GM18520 (cell line): Measurements from ENCODE around the gene SH3GL2.

Experiments
- ATAC-seq: cut with Tn5 transposase; IDR thresholded peaks from one replicate; pipeline ENCODE4 v1.9.1; 2021; ENCODE audit not compliant: unreplicated experiment

The SH3GL2 gene

DNA sequence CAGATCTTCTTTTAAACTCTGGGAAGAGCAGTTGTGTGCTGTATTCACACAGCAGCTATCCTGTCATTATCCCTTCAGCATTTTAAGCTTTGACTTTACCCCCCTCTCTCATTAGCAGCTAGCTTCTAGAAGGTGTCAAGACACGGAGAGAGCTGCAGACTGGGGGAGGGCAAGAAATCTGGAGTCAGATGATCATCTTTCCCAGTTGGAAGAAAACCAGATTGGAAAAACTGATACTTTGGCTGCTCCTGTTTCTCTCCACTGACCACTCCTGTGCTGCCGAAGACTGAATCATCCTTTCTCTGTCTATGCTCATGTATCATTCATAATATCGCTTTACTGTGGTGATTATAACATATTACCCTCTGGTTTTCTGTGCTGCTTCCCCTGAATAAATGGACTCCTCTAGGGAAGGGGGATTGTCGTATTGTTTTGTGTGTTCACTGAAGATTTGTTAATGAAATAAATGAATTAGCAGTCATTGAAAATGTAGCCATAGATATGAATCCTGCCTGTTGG, 75.1 kb downstream of the SH3GL2 start:
- no peak for ATAC-seq

DNA sequence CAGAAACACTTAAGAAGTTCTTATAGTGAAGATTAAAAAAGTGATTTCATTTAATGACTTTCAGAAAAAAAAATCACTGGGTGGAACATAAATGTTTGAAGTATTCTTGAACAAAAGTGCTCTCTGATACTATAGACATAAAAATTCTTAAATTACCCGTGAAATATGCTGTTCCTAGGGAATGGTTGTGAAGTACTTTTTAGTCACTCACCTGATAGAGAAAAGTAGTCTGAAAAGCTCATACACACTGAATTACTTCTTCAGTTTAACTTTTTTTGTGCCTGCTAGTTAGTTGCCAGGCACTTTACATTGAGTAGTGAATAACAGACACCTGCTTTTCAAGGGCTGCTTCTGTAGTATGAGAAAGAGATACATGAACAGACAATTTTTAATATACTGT, 78.0 kb downstream of the SH3GL2 start:
- no peak for ATAC-seq

DNA sequence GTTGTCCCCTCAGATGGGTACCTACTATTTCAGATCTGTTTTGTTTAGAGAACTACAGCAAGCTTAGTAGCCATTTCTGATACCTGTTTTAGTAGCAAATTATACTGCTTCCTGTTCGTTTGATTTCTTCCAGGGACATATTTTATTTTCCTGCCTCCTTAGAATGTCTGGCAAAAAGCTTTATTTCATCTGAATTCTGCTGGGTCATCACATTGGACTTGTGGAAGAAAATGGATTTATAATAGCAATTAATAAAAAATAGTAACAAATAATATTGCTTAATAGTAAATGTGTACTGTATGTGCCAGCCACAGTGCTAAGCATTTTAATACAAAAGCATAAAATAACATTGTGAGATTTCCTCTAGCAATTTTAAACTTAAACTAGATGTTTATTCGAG, 79.4 kb downstream of the SH3GL2 start:
- no peak for ATAC-seq

DNA sequence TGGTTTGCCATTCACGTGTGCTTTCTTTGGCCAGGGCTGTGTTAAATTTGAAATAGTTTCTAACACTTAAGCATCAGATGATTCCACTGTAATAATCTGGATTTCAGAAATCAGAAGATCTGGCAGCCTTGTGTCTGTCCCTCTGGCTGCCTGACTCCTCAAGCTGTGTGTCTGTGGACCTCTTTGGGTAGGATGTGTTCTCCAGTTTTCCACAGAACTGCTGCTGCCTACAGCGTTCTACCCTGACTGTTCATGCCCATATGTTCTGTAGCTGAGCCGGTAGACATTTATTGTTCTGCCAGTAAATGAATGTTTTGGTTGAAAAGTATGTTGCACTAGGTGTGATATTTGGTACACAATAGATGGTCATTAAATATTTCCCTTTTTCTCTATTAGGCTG, 81.3 kb downstream of the SH3GL2 start:
- ATAC-seq: no peak

DNA sequence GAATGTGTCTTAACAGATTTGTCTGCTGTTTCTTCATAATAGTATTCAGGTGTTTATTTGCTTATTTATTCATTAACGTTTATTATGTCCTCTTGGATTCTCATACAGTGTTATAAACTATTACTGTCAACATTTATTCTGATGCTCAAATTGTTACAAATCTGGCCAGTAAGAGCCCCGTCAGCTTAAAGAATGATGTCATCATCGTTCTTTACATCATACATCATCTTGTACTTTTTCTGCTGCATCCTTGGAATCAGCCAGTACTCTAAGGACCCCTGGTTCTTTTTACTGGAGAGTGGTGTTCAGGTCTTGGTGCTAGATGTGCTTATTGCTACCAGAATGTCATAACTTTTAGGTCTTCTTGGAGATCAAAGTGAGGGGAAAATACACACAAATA, 86.6 kb downstream of the SH3GL2 start:
- ATAC-seq: no peak

DNA sequence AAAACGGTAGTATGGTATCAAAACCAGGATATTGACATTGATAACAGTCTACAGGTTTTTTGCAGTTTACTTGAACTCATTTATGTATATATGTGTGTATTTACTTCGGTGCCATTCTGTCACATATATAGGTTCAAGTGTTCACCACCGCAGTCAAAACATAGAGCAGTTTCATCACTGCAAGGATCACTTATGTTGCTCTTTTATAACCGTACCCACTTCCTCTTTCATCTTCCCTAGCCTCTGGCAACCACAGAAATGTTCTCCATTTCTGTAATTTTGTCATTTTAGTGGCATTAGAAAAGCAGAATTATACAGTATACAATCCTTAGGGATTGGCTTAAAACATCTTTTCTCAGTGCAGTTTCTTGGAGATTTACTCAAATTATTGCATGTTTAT, 90.3 kb downstream of the SH3GL2 start:
- no peak for ATAC-seq

DNA sequence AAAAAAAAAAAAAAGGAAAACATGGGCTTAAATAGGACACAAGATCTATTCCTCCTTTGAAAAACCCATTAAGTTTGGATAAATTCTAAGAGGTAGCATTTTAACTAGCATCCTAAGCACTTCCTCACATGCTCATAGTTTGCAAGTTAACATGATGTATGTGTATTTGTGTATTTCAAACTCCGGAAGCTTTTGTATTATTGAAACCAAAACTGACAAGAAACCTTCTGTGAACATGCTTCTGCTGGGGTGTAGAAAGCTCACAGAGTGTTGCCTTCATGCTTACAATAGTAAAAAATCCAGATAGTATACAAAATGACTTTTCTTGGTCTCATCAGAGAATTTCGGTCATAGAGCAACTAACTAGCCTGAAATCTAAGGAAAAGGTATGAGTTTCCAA, 103.8 kb downstream of the SH3GL2 start:
- ATAC-seq: no peak

DNA sequence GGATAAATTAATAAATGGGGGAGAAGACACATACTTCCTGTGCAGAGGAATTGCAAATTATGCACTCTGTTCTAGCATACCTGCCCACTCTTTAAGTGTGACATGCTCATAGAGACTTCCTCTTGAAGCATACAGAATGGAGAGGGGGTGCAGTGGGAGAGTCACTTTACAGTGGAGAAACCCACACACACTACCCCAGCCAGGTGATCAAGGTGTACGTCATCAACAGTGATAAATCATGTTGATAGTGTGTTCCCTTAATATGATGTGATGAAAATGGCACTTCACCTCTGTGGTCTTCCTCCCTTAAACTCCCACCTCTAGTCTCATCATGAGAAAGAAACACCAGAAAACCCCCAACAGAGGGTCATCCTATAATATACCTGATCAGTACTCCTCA, 110.0 kb downstream of the SH3GL2 start:
- ATAC-seq: no peak

DNA sequence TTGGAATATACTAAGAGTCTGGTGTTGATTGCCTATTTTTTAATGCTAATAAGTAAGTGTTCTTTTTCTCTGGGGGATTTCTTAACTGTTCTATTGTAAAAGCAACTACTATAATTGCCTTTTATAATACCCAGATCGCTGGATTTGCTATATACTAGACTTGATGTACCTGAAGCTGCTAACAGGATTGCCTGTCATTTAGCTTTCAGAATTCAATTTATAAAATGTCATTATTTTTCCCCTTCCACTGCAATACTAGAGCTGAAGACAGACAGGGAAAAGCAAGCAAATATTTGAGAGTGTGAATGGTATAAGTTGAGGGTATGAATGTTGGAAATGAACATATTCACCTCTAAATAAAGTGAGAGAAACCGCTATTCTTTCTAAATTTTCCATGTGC, 115.5 kb downstream of the SH3GL2 start:
- ATAC-seq: no peak

DNA sequence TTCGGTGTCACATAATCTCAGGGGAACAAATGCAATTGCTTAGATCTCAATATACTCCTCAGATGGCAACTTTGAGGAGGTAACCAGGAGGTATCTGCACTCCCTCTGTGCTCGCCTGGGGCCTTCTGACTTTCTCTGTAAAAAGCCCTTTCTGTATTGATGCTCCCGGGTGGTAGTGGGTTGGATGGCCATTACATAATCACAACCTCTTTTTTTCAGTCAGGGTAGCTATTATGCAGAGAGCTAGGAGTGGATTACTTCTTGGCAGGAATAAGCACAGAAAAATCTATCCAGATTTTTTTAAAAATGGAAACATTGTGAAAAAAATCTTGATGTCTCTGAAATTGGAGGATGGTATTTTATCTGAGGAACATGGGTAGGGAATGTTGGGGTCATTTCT, 116.6 kb downstream of the SH3GL2 start:
- no peak for ATAC-seq

DNA sequence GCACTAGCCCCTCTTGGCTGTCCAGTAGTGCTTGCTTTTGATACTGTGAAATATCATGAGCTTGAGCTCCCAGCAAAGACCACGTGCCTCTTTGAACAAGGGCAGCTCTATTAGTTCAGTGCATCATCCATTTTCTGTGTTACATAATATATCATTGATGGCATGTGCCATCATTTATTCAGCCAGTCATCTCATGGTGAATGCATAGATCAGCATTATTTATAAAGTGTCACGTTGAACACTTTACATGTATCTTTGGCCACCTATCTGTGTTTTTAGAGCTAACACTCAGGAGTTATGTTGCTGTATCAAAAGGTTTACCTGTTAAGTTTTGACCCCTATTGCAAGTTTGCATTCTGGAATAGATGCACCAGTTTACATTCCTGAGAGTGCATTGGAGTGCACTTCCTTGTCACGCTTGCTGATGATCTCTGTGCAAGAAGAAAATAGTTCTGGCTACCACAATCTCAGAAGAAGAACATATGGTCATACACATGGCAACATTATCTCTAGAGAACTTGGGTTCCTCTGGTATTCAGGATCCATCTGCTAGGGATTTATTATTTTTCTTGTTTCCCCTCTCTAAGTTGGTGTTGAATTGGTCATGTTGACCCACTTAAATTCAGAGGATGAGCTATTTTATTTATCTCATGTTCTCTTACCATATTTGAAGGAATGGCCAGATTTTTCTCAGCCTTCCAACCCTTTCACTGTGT, 120.9 kb downstream of the SH3GL2 start:
- ATAC-seq: no peak

DNA sequence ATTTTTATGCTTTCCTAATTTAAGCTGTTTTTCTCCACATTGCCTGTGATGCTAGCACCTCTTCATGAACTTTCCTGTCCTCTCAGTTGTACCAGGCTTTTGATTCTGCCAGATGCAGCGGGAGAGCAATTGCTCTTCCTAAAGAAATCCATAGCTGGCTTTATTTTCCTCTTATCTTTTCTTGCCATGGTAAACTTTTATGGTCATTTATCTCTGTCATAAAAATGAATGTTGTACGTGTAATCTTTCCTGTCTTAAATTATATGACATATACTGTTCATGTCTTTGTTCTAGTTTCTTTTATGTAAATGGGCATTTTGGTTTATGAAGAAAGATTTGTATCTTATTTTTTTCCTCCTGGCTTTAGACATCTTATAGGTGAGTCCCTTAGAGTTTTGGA, 127.5 kb downstream of the SH3GL2 start:
- ATAC-seq: no peak

DNA sequence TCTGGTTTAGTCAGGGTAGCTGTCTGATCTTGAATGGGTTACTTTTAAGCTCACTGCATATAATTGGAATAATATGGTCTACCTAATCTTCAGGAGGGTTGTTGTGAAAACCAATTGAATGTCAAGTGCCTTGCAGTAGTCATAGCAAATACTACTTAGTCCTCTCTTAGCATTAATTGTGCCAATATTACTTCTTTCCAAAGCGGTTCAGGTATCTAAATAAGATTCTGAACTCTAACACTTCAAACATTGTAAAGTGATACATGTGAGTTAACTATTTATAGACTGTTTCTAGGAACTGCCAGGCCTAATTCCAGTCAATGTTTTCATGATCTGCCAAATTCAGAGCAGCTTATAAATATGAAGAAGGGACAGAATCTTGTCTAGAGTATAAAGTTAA, 140.2 kb downstream of the SH3GL2 start:
- ATAC-seq: no peak

DNA sequence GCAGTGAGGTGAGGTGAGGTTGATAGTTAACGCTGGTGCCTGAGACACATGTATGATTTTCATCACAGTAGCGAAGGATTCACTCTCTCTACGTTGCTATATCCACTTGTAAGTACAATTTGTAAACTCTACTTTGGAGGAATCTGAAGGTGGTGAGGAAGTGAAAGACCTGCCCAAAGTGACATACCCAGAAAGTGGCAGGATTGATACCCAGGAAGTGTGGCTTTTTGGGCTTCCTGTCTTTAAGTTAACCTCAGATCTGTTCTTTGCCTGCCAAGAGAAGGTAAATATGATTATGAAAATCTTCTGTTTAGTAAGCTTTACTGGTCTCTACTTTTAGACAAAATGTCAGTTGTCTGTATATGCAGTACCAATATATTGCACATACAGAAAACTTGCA, 143.1 kb downstream of the SH3GL2 start:
- no peak for ATAC-seq

DNA sequence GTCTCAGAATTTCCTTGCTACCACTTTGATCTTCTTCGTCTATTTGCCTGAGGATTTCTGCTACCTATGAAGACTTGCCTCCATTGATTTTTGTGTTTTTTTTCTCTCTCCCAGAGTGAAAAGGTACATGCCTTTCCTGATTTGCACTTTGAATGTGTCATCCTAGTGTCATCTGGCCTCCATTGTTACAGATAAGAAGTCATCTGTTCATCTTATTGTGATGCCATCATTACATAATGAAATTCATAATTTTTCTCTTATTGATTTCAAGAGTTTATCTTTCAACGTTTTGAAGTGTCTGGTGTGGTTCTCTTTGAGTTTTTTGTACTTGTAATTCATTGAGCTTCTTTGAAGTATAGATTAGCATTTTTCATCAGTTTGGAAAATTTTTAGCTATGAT, 144.8 kb downstream of the SH3GL2 start:
- ATAC-seq: no peak

DNA sequence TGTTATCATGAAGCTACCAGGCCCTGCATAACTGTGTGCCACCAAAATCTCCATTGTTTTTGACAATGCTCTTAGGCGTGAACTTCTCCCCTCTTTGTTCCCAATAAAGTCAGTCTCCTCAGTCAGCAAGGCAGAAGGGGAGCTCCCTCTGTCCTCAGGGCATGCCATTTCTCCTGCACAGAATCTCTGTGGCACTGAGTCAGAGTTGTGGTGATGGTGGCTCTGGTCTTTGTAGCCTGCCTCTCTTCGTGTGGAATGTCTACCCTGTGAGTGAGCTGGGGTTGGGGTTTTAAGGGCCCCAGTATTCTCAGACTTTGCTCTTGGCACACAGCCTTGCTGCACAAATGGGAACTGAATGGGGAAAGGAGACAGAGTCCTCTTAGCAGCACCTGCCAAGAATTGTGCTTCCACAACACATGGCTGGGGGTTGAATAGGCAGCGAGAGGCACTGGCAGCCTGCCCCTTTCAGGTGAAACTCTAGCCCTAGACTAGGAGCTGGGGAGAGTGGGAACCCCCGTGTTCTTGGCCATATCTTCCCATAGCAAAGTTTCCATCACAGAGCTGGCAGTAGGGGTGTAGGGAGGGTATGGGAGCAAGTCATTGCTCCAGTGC, 146.6 kb downstream of the SH3GL2 start:
- no peak for ATAC-seq

DNA sequence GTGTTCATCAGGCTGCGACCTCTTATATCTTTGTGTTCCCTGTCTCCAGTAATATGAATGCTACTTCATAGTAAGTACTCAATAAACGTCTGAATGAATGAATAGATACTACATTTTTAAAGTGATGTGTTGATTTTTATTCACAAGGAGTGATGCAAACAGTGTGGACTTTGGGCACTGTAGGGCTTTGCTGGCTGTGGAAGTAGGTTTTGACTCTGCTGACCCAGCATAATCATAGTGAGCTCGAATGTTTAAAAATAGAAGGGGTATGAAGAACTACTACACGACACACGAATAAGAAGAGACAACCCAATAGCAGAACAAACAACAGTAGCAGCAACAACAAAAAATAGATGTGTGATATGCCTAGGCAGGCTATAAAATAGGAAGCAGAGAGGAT, 147.4 kb downstream of the SH3GL2 start:
- no peak for ATAC-seq

DNA sequence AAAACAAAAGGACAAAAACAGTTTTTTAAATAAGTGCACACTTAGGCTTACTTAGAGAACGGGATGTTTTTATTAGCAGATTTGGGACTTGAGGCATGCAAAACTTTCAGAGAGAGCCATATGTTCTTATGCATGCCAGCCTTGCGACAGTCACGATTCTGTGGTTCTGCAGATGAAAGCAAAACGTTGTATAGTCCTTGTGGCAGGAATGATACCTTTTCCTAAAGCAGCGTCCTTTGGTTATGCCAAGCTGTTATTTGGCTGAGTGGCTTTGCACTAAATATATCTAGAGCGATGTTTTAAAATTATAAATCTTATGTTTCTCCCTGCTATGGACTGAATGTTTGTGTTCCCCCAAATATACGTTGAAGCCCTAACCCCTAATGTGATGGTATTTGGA, 152.0 kb downstream of the SH3GL2 start:
- no peak for ATAC-seq

DNA sequence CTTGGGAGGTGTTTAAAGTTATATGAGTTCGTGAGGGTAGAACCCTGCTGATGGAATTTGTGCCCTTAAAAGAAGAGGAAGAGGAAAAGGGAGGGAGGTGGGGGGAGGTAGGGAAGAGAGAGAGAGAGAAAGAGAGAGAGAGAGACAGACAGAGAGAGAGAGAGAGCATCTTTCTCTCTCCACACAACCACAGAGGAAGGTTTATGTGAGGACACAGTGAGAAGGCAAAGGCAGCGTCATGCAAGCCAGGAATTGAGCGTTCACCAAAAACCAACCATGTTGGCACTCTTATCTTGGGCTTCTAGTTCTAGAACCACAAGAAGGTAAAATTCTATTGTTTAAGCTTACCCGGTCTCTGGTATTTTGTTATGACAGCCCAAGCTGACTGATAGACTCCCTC, 152.4 kb downstream of the SH3GL2 start:
- no peak for ATAC-seq

DNA sequence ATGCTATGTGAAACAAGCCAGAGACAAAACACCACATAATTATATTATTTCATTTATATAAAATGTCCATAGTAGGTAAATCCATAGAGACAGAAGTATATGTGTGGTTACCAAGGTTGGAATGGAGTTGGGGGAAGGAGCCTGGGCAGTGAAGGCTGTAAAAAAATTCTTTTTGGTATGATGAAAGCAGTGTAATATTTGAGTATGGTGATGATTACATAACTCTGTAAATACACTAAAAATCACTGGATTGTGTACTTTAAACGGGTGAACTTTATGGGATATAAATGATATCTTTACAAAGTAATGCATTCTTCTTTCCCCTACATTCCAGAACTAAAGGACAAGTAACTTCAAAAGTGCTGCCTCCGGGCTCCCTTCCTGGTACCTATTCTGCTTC, 155.8 kb downstream of the SH3GL2 start:
- ATAC-seq: no peak

DNA sequence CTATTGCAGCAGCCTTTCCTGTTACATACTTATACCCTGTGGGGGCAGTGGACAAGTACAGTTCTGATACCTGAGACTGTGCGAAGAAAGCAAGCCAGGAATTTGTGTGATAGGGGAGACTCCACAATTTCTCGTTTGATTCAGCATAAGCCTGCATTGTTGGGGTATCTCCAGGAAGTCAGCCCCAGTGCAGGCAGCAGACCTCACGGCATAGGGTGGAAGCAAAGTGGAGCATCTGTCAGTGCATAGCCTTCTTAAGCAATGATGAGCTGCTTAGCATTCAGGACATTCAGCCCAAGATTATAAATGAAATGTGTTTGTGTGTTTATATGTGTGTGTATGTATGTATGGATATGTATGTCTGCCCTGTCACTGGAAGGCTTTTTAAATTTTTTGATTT, 157.0 kb downstream of the SH3GL2 start:
- no peak for ATAC-seq

DNA sequence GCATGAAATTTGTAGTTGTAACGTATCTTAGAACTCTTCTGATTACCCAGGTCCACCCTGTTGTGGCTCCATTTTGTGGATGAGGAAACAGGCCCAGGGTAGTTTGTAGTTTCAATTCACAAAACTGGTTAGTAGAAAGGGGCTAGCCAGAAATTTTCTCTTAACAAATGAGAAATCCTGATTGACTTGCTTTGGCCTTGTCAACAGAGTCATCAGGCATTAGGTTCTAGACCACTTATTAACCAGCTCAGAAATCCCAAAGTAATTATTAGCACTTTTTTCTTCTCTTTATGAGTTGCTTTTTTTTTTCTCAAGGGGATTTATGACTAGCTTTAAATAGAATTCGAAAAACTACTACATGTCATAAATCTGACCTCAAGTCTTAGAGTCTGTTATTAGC, 160.2 kb downstream of the SH3GL2 start:
- ATAC-seq: no peak

DNA sequence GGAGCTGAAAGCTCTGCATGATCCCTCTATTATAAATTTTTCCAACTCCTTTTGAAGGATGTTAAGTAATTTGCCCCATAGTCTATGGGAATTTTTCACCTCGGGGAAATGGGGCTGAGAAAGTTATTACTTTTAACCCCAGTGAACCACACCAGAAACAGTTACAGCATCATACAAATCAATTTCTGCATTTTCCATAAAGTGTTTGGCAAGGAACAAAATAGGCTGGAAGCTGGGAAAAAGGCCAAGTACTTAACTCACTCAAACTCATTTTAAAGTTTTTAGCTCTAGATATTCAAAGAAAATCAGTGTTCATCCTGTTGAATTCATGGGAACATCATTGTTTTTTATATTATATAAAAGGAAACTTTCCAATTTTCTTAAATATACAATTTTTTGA, 160.9 kb downstream of the SH3GL2 start:
- ATAC-seq: no peak
